ENCODE measurements around the gene PILRA.

The PILRA gene

DNA sequence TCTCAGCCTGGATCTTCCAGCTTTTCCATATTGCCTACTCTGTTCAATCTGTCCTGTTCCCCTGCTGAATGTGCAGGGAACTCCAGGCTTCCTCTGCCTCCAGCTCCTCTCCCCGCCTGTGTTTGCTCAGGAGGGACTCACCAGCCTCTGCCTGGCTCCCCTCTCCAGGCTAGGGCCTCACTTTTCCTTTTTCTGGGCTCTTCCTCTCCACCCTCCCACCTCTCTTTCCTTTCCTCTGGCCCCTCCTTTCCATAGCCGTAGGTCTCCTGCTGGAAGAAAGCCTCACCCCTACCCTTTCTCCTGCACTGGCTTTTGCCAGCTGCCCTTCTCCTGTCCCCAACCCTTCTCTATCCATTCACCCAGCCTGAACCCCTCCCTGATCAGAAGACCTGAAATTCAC, 25.0 kb downstream of the PILRA start:
- no peak for DNase-seq (ENCODE audit: low read depth)
- TF ChIP-seq, protein P1, sequence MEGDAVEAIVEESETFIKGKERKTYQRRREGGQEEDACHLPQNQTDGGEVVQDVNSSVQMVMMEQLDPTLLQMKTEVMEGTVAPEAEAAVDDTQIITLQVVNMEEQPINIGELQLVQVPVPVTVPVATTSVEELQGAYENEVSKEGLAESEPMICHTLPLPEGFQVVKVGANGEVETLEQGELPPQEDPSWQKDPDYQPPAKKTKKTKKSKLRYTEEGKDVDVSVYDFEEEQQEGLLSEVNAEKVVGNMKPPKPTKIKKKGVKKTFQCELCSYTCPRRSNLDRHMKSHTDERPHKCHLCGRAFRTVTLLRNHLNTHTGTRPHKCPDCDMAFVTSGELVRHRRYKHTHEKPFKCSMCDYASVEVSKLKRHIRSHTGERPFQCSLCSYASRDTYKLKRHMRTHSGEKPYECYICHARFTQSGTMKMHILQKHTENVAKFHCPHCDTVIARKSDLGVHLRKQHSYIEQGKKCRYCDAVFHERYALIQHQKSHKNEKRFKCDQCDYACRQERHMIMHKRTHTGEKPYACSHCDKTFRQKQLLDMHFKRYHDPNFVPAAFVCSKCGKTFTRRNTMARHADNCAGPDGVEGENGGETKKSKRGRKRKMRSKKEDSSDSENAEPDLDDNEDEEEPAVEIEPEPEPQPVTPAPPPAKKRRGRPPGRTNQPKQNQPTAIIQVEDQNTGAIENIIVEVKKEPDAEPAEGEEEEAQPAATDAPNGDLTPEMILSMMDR (conservative IDR thresholded peaks at IDR 0.05; ENCODE audit: low read depth, low read length), result no peak
- no peak overlapping the region for H3K4me3 ChIP-seq (ENCODE audit: low read depth, low read length)

DNA sequence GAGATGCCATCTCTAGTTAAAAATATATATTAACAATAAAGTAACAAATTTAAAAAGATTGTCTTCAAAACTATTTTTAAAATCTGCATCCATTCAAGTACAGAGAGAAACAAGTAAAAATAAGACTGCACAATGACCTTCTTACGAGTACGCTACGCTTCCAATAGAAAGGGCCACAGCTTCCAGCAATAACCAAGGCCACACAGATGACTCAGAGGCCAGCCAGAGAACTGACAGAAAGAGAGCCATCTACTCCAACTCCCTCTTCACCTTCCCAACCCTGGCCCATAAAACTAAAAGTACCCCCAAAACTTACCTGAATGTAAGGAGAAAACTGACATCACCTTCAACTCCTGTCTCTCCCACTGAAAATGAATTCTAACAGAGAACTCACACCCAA, 26.8 kb downstream of the PILRA start:
- TF ChIP-seq, protein P1 (conservative IDR thresholded peaks at IDR 0.05; ENCODE audit: low read depth, low read length), result no peak
- DNase-seq (ENCODE audit: low read depth), result no peak
- no peak overlapping the region for H3K4me3 ChIP-seq (ENCODE audit: low read depth, low read length)

DNA sequence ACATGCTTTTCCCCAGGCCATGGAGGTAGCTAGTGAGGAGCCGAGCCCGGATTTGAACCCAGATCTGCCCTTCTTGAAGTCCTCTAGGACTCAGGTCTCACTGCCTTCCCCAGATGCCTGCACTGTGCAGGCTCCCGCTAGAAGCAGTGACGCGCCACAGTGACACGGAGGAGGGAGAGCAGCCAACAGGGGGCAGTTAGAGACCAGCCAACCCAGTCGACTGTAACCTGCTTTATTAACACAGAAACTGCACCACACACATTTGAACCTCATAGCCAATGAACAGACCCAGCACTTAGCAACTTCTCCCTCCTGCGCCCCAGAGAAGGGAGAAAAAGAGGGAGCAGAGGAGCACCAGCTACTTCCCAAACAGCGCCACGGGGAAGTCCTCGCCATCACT, 27.4 kb downstream of the PILRA start:
- TF ChIP-seq, protein P1 (conservative IDR thresholded peaks at IDR 0.05; ENCODE audit: low read depth, low read length), result no peak
- no peak overlapping the region for H3K4me3 ChIP-seq (ENCODE audit: low read depth, low read length)
- DNase-seq (ENCODE audit: low read depth), result peak; percentile 10

DNA sequence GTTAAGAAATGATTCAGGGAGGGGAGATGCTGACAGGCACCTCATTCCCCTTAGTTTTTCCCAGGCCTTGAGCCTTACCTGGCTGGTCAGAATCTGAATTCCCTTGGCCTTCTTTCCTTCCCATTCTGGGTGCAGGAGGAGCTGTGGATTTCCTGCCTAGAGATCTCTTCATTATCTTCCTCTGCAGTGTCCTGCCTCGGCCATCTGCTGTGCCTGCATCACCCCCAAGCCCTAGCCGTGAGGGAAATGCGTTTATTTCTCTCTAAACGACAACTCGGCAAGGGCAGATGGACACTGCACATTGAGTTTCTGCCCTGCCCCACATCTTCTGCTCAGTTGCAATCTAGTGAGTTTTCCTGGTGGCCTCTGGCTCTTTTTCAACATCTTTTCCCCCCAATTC, 28.5 kb downstream of the PILRA start:
- TF ChIP-seq, protein P1 (conservative IDR thresholded peaks at IDR 0.05; ENCODE audit: low read depth, low read length), result no peak
- H3K4me3 ChIP-seq (ENCODE audit: low read depth, low read length), result no peak overlapping the region
- no peak for DNase-seq (ENCODE audit: low read depth)

DNA sequence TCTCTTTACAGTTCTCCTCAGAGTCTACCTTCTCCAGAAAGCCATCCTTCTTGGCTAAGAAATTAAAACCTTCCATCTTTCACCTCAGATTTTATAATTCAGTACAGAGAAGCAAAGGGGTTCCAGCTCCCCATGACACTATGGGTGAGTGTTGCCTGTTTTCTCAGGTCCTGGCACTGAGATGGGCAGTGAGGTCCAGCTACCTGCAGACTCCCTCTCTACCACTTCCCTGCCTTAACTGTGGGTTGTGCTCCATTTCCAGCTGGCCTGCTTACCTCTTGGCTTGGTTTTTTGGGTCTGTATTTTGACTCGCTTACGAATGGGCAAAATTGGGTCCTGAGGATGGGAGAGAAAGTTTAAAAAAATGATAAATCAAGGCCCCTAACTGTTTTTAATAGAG, 29.0 kb downstream of the PILRA start:
- H3K4me3 ChIP-seq (ENCODE audit: low read depth, low read length), result no peak overlapping the region
- TF ChIP-seq, protein P1 (conservative IDR thresholded peaks at IDR 0.05; ENCODE audit: low read depth, low read length), result no peak
- no peak for DNase-seq (ENCODE audit: low read depth)

DNA sequence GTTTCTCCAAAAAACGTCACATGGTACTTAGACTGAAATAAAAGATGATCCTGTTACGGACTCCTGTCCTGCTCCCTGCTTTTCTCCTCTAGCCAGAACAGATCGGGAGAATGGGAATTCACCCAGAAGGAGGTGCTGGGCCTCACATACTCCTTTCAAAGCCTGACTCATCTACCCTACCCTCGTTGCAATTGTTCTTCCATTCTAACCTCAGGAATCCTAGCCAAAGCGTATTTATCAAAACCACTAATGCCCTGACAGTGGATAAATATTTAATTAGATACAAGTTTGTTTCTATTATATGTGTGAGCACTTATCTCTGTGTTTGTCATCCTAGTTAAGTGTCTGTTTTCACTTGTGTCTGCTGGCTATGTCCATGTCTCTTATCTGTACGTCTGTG, 33.5 kb downstream of the PILRA start:
- no peak overlapping the region for H3K4me3 ChIP-seq (ENCODE audit: low read depth, low read length)
- peak; percentile 53 for DNase-seq (ENCODE audit: low read depth)
- TF ChIP-seq, protein P1 (conservative IDR thresholded peaks at IDR 0.05; ENCODE audit: low read depth, low read length), result no peak

DNA sequence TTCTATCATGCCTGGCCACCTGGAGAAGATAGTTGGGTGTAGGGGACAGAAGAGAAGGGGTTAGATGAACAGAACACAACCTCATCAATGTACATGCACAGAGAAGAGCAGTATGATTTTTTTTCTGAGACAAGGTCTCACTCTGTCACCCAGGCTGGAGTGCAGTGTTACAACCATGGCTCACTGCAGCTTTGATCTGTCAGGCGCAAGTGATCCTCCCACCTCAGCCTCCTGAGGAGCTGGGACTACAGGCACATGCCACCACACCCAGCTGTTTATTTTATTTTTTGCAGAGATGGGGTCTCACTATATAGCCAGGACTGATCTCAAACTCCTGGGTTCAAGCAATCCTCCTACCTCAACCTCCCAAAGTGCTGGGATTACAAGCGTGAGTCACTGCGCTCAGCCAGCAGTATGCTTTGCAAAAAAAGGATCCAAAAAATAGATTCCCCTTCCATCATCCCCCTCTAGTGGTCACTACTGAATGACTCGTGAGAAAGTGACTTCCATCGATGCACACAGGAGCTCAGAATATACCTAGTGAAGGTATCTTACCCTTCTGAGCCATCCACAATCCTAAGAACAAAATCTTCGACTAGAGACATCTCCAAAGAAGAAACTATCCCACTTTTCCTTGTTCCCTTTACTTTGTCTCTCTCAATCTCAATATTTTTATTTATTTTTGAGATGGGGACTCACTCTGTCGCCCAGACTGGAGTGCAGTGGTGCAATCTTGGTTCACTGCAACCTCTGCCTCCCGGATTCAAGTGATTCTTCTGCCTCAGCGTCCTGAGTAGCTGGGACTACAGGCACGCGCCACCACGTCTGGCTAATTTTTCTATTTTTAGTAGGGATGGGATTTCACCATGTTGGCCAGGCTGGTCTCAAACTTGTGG, 34.2 kb downstream of the PILRA start:
- peak; percentile 88 for DNase-seq (ENCODE audit: low read depth)
- TF ChIP-seq, protein P1 (conservative IDR thresholded peaks at IDR 0.05; ENCODE audit: low read depth, low read length), result peak; percentile 73
- H3K4me3 ChIP-seq (ENCODE audit: low read depth, low read length), result no peak overlapping the region
